Left renal pelvis (tissue), 4 donors: ENCODE results near the gene SH3RF3. TPM values are rescaled to one million over a fixed set of nuclear protein-coding genes. Genes with fewer than 3 reads are reported as not detected.

Source experiments
- DNase-seq, 4 donors: peaks; one replicate each; pipeline ENCODE4 v3.0.0-alpha.2; 2013; ENCODE audit warnings: low read depth in 4 of 4, low spot score in 3 of 4
- polyA plus RNA-seq, 4 donors: library from polyadenylated mRNA; unstranded; fragments of 120-200 nt; gene quantifications; one replicate each; pipeline ENCODE4 v1.2.1, GENCODE V29; 2013; ENCODE audit not compliant: insufficient read length in 4 of 4

The SH3RF3 gene
- polyA plus RNA-seq, 4 donors: 4.7 to 5.5 (median 5.2) TPM

DNA sequence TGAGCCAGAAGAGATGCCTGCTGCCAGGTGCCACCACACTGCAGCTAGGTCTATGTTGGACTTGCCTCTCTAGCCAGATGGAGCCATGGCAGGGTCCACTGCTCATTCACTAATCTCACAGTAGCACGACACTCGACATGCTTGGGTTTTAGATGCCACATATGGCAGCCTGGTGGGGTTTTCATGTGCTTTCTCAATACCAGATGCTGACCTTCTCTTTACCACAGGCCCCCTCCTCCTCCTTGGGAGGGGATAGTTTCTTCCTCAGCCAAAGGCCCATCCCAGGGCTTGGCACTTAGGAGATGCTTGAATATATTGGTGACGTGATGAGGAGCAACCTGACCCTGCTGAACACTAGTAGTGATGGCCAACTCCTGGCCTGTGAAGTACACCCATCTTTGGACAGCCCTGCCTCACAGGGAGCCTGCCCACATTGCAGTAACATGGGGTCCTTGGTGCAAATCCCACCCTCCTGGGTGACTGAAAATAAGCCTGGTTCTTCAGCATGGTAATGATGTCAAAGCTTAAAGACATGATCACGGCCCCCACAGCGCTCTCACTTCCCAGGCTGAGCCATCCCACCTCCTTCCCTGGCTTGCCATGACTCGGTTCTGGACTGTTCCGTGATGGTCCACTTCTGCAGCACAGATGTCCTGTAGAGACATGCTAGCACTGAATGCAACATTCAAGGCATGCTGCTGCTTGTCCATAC is 227.5 kb downstream of the SH3RF3 start:
- no peak for DNase-seq

DNA sequence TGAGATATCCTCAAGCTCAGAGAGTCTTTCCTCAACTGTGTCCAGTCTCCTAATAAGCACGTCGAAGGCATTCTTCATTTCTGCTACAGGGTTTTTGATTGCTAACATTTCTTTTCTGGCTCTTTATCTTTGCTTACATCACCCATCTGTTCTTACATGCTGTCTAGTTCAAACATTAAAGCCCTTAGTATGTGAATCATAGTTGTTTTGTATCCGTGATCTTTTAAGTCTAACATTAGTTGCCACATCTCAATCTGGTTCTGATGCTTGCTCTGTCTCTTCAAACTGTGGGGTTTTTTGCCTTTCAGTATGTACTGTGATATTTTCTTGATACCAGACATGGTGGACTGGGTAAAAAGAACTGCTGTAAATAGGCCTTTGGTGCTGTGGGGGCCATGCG is 235.2 kb downstream of the SH3RF3 start:
- no peak for DNase-seq

DNA sequence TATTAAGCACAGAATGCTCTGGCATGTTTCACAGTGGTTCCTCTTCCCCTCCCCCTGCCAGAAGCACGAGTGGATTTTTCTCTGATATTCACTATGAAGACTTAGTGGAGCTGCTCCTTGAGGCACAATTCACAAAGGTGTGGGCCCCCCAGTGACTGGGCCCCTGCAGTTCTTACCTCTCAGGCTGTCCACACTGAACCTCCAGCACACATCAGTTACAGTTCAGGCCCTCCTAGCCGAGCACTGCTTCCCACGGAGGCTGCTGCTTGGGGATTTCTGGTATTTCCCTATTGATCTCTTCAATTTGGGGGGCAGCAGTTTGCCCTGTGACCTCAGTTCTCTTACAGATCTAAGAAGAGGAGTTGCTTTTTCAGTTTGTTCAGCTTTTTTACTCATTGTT is 236.1 kb downstream of the SH3RF3 start:
- no peak for DNase-seq

DNA sequence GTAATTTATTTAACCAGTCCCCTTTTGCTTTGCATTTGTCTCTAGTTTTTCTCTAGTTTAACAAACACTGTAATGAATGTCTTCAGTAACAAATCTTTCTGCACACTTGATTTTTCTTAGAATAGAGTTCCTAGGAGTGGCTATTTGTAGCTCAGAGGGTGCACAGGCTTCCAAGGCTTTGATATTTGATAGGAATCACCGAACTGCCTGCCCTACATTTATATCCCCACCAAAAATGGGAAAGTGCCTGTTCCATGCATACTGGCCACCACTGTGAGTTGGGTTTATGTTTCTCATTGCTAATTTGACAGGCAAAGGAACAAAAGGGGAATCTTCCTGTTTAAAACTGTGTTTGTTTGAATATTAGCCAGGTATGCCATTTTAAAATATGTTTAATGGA is 238.7 kb downstream of the SH3RF3 start:
- DNase-seq: no peak

DNA sequence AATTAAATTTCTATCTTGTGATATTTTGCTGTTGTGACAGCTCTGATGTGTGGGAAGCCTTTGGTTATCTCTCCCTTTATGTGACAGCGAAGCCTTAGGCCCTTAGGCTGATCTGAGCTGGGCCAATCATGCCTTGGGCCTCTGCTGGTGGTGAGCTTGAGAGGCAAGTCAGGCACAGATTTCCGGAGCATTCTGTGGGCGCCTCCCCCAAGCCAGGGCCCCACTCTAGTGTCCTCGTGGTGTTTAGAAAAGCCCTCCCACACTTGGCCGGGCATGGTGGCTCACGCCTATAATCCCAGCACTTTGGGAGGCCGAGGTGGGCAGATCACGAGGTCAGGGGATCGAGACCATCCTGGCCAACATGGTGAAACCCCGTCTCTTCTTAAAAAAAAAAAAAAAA is 239.8 kb downstream of the SH3RF3 start:
- no peak for DNase-seq

DNA sequence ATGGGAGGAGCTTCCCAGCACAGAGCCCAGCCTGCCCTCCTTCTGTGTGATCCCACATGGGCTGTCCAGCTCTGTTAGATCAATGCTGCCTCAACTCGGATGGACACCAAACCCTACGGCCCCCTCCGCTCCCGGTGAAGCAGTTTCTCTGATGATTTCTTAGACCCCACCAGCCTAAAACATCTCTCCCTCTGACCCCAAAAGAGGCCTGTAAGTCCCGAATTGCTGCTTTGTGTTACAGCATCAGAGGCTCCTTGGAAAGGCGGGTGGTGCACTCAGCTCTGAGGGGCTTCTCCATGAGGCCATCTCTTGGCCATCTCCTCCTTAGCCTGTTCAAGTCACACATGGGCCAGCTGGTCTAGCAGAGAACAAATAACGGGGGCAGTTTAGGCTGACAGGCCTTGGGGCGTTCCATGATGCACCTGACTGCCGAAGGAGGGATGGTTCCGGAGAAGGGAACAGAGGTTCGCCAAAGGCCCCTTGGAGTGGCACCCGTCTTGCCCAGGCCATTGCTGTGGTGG is 240.7 kb downstream of the SH3RF3 start:
- DNase-seq: no peak

DNA sequence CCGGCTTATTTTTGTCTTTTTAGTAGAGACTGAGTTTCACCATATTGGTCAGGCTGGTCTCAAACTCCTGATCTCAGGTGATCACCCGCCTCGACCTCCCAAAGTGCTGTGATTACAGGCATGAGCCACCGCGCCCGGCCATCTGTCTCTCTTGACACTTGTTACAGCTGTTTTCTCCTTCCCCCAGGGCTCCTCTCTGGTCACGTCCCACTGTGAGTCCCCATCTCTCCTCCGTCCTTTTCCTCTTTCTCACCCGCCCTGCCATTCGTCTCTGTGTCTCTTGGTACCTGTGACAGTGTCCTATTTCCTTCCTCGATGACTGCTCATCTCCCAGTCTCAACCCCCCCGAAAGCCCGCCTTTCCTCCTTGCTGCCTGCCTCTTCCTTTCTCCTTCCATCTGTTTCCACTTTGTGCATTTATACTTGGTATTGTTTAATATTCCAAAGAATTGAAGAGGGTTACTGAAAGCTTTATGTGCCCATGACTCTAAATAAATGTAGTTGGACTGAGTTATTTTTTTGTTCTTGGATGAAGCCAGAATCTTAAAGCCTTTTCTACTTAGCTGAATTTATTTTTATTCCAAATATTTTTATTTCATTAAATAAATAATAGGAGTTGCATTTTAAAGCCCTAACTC is 241.5 kb downstream of the SH3RF3 start:
- DNase-seq: no peak

DNA sequence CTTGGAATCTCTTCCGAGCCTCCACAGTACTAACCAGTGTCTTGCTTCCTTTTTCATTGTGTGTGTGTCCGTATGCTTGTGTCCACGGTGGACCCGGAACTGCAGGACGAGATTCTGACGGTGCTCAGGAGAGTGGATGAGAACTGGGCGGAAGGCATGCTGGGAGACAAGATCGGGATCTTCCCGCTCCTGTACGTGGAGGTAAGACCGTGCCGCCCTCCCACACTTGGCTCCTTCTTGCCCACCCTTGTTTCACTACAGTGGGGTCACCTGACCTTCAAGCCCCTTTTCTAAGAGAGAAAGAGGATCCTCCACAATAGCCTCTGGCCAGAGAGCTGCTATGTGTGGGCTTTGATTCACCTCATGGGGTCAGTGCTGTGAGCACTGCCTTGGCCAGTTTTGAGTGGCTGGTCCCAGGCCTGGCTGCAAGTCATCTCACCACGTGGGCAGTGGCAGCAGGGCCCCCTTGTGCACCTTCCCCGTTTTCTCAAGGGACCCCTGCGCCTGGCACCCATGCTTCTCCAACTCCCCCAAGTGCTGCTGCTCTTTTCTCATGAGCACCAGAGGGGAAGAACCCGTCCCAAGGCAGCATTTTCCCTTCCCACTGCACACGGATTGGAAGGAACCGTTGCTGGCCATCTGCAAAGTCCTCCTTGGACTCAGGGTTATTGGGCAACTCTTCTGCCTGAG is 242.6 kb downstream of the SH3RF3 start:
- DNase-seq: no peak

DNA sequence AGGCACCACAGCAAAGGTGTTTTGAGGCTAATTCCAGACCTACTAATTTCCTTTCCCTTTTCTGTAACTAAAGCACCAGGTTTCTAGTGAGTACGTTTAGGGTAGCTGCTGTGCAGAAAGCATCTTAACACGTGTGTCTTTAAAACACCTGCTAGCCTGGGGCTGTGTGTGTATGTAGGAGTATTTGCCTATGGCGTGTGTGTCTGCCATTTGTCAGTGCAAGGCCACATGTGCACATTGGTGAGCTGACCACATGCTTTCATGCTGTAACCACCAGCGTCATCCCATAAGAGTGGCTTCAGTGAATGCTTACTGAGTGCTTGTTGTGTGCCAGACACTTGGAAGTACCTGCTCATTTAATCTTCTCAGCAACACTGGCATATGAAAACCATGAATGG is 243.2 kb downstream of the SH3RF3 start:
- no peak for DNase-seq

DNA sequence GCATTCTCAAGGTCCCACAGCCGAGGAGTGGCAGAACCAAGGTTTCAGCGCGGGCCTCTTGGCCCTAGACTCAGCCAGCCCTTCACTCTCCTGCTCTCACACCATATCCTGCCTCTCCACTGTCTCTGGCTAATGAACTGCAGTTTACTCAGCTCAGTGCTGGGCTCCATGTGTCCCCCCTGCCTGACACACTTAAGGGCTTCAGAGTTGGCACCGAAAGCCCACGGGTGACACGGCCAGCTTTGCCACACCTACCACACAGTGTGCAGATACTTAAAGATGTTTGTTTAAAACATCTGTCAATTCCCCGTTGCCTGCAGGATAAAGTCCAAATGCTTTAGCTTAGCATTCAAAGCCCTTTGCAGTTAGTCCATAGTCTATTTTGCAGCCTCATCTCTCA is 243.6 kb downstream of the SH3RF3 start:
- no peak for DNase-seq

DNA sequence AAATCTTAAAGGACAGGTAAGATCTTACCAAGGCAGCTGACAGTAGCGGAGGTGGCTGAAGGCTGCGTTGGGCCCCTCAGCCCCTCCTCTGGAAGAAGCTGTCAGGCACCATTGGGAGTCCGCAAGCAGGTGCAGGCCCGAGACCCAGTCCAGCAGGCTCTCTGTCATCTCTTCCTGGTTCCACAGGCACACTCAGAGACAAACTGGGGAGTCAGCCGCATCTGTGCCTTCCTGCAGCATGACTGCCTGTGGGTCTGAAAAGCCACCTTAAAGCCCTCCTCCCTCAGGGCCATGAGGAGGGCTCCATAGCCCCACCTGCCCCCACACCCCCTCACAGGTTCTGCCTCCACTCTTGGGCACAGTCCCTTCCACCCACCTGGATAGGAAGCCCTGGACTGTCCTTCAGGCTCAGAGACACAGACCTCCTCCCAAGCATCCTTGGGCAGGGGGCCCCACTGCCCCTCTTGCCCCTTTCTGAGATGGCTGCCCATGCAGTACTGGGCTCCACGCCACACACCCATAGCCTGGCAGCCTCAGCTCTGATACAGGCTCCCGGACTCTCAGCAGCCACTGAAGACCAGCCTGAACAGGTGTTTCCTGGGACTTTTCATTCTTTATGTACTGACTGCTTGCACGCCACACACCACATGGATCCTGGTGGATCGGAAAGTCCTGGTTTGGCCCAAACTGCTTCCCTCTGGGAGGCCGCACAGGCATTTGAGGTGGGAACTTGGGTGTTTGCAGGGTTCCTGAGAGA is 245.0 kb downstream of the SH3RF3 start:
- DNase-seq: no peak

DNA sequence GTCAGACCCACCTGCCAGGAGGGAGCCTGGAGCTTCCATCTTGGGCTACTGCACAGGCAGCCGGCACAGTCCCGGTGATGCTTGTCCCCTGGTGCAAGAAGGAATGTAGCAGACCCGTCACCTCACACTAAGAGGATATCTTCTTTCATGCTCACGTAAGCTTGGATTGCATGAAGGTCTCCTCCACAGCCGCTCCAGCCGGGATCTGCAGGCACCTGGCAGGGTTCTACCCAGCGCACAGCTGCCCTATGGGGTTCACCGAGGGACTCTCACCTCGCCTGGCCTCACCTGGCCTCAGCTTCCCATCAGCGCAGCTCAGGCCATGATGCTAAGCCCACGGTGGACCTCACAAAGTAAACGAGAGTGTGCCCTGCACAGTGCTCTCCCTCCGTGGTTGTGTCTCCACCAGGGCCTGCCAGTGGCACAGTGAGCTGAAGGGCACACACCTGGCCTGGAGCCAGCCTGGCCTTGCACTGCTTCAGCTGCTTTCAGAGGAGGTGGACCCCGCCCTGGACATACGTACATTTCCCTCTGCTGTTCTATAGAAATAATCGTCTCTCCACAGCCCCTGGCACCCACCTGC is 245.6 kb downstream of the SH3RF3 start:
- no peak for DNase-seq

DNA sequence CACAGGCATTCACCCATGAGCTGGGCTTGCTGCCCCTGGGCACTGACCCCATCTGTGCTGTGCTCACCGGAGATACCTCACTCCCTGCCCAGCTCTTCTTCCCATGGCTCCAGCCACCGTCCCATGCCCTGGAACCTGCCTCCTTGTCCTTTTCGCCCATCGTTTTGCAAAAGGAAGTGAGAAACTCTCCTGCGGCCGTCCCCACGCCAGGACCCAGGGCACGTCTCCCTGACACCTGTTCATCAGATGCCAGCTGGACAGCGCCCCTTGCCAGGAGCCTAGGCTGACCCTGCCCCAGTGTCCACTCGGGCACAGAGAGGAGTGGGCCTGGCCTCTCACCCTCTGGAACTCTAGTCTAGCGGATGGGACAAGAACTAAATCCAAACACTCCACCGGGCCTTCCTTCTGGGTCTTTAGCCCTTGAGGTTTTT is 246.1 kb downstream of the SH3RF3 start:
- no peak for DNase-seq

DNA sequence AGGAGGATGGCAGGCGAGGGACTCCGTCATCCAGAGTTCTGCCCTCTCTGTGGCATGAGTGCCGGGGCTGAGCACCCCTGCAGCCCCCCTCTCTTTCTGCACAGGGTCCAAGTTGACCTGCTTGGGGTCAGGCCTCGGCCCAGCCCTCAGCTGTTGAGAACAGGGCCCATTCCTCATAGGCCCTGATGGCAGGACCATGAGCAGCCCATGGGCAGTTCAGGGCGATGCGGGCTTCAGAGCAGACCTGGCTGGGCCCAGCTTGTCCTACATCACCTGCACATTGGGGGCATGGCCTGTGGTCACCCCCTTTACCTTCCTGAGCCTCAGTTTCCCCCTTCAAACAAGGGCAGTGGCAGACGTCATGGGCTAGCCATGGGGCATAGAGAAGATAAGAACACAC is 246.7 kb downstream of the SH3RF3 start:
- no peak for DNase-seq

DNA sequence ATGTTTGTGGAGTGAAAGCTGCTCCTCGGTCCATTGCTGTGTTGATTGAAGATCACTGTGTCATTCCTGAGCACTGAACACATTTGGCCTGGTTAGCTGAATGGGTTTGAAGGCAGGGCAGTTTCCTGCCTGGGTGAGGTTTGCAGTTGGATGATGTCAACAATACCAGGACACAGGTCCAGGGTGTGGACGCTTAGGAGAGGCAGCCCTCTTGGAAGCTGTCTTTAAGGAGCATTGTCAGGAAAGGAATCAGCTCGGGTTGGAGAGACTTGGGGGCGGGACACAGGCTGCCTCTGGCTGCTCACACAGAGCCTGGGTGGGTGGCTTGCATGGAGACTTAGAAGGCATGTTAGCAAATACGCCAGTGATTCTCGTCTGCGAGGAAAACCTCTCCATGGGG is 247.1 kb downstream of the SH3RF3 start:
- DNase-seq: no peak

DNA sequence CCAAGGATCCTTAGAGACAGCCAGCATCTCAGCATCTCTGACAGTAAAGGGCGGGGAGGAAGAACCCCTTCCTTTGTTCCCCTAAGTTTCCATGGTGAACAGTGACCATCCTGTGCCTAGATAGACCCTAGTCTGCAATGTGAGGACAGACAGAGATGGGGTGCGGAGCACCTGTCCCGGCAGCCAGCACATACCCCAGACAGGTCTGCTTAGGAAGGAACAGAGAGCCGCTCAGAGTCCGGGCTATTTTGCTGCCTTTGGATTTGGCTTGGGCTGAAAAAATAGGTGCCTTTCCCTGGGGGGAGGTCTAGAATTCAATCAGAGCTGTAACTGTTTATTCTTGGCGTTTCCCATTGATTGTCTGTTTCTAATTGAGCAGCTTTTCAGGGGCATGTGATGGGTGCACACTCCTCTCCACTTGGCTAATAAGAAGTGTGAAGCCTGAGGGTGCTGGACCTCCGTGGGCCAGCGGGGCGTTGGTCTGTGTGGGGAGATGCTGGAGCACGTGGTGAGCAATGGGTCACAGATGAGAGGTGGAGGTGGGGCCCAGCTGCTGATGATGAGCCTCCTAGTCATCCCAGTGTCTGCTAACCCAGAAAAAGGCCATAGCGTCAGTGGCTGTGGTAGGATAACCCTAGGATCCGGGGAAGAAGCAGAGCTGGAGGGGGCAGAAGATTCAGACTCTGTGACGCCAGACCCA is 247.9 kb downstream of the SH3RF3 start:
- DNase-seq: no peak

DNA sequence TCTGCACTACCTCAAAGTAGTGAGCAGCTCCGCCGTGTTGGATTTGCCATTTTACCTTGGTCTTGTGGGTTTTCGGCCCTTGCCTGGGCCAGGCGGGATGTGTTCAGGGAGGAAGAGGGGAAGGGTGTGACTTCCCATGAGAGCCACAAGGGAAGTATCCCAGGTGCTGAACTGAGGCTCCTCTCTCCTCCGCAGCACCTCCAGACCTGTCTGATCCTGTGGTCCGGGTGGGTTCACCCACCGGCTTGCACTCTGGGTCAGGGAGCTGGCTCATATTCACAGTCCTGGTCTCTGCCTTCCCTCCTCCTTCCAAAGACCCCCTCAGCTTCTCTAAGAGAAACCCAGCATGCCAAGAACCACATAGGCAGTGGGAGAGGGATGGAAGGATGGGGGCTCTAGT is 249.0 kb downstream of the SH3RF3 start:
- no peak for DNase-seq

DNA sequence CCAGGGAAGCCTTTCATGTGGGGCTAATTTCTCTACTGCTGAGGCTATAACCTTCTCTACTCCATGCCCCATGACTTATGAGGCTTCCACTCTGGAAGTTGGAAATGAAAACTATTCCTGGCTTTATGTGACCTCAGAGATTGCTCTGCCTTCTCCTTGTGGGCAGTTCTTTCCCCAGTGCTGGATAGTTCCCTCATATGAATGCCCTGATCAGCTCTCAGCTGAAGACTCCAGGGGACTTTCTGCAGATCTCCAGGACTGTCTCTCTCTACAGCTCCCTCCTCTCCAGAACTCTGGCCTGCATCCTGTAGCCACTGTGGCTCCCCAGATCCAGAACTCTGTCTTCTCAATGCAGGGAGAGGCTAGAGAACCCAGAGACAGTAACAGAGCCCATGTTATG is 249.7 kb downstream of the SH3RF3 start:
- no peak for DNase-seq

DNA sequence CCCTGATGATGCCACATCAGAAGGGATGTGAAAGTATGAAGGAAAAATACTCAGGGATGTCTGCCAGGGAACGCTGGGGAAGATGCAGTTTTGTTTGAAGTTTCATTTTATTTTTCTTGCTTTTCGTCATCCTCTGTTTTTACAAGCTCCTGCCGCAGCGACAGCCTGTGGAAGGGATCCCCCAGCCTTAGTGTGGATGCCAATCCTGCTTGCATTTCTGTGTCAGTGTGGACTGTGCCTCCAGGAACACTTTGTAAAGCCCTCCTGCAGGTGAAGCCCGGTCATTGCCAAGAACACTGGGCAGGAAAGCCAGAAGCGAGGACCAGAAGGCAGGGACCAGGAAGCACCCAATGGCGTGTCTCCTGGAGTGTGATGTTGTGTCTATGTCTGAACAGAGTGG is 250.5 kb downstream of the SH3RF3 start:
- no peak for DNase-seq
